Upper lobe of left lung (tissue), 6 donors: ENCODE measurements around the gene ZNF292. TPM values are rescaled to one million over a fixed set of nuclear protein-coding genes. Genes with fewer than 3 reads are reported as not detected.
"Not testable (repeated sequence)": the region's sequence is repeated elsewhere in the genome, so short reads cannot be mapped to it uniquely, and the experiment has no call there.

Experiments
- ATAC-seq, 2 donors: fragments of 200-7000 bp; cut with Tn5 transposase; one replicate each; pipeline ENCODE4 v1.9.1; 2022; ENCODE audit warnings: mild to moderate bottlenecking in 2 of 2, moderate library complexity in 2 of 2; ENCODE audit not compliant: low FRiP score in 2 of 2
- DNase-seq, 2 donors: peaks; one replicate each; pipeline ENCODE4 v3.0.0-alpha.2; 2019 to 2020
- H3K27ac ChIP-seq, 4 donors: fragments of 200-600 bp; sonication (generic); one replicate each; pipeline ENCODE4 v1.5.1; 2016 to 2019
- H3K27me3 ChIP-seq, 4 donors: fragments of 200-600 bp; sonication (generic); one replicate each; pipeline ENCODE4 v1.5.1; 2017 to 2019
- H3K36me3 ChIP-seq, 4 donors: fragments of 200-600 bp; sonication (generic); one replicate each; pipeline ENCODE4 v1.5.1; 2016 to 2019
- H3K4me1 ChIP-seq, 4 donors: fragments of 200-600 bp; sonication (generic); one replicate each; pipeline ENCODE4 v1.5.1; 2018 to 2019
- H3K4me3 ChIP-seq, 4 donors: fragments of 200-600 bp; sonication (generic); one replicate each; pipeline ENCODE4 v1.5.1; 2017 to 2019; ENCODE audit warnings: mild to moderate bottlenecking in 2 of 4, moderate library complexity in 1 of 4
- H3K9me3 ChIP-seq, 4 donors: fragments of 200-600 bp; sonication (generic); one replicate each; pipeline ENCODE4 v1.5.1; 2018 to 2019
- CTCF ChIP-seq, 6 experiments: fragments of 450-650 bp in 4 of 6; fragments of 200-600 bp in 2 of 6; sonication (generic) in 2 of 6; IDR thresholded peaks; one replicate each; pipeline ENCODE4 v1.5.1; 2016 to 2019; ENCODE audit warnings: antibody characterized with exemption in 6 of 6
- EP300 ChIP-seq, 4 donors: sonication (generic); formaldehyde crosslinking; IDR thresholded peaks; one replicate each; pipeline ENCODE4 v1.5.1; 2017; ENCODE audit warnings: antibody characterized with exemption in 4 of 4, control low read depth in 2 of 4
- POLR2A ChIP-seq, 4 donors: fragments of 450-650 bp; IDR thresholded peaks; one replicate each; pipeline ENCODE4 v1.5.1; 2016 to 2017; ENCODE audit warnings: antibody characterized with exemption in 4 of 4, mild to moderate bottlenecking in 2 of 4
- POLR2AphosphoS5 ChIP-seq, 2 donors: sonication (generic); formaldehyde crosslinking; IDR thresholded peaks; one replicate each; pipeline ENCODE4 v1.5.1; 2017; ENCODE audit warnings: antibody characterized with exemption in 2 of 2
- WGBS, 2 donors: methylation state at CpG; one replicate each; pipeline ENCODE4 v1.1.5; 2017 to 2018; 5-methylcytosine and 5-hydroxymethylcytosine counted together
- total RNA-seq, 6 donors: library from RNA; depleted of rRNA in 4 of 6; stranded (reverse); fragments of >200 nt in 4 of 6; gene quantifications; one replicate each; pipeline versions ENCODE4 v1.1.0 to v1.2.1, GENCODE V29; 2016 to 2021
- donor health status: DM: no; HTN: no; CAD: no; lungs with moderate emphysema.
- donor health status: DM: no; HTN: yes; CAD: no; lungs with severe emphysema.

The ZNF292 gene
- total RNA-seq, 6 donors from 2014 or later = 19.9 to 60.8 (median 32.0) TPM

- Histone ChIP-seq H3K9me3 (no peaks in the 10 kb centered on the region), H3K36me3 (peaks cover 0 to 5% (median 0%) of the 10 kb centered on the region in 4 donors), H3K4me3 (no peak overlapping the region), H3K4me1 (peaks cover 0 to 5% (median 0%) of the 10 kb centered on the region in 4 donors), H3K27ac (no peak overlapping the region), H3K27me3 (no peaks in the 10 kb centered on the region)
- DNase-seq = no peak
- no peak for TF ChIP-seq POLR2AphosphoS5 (IDR thresholded peaks at IDR 0.05)
- TF ChIP-seq POLR2A (IDR thresholded peaks at IDR 0.05) = no peak
- no peak for TF ChIP-seq CTCF (IDR thresholded peaks at IDR 0.05)
- no peak for TF ChIP-seq EP300 (IDR thresholded peaks at IDR 0.05)
- WGBS, 2 donors = 70 to 89% methylated on average over 1 to 2 of the region's 2 CpGs
- ATAC-seq = no peak
These were observed 29.4 kb downstream of the ZNF292 start for GRCh38 chr6:87184762-87185250.

GRCh38 chr6:87196275-87196842 lies 41.0 kb downstream of the ZNF292 start:
- no peak for DNase-seq
- peaks cover 0 to 11% (median 6%) of the 10 kb centered on the region in 4 donors for H3K4me1 ChIP-seq
- no peak overlapping the region for H3K27ac ChIP-seq
- ATAC-seq = no peak
- WGBS, 2 donors = 96 to 100% methylated on average over 1 of the region's 1 CpG
- TF ChIP-seq CTCF (IDR thresholded peaks at IDR 0.05) (no peak), POLR2AphosphoS5 (IDR thresholded peaks at IDR 0.05) (no peak)
- H3K9me3 ChIP-seq = no peaks in the 10 kb centered on the region
- H3K27me3 ChIP-seq = no peaks in the 10 kb centered on the region
- H3K4me3 ChIP-seq = no peak overlapping the region
- H3K36me3 ChIP-seq = no peaks in the 10 kb centered on the region

- peaks cover 0 to 11% (median 6%) of the 10 kb centered on the region in 4 donors for H3K4me1 ChIP-seq
- no peak for DNase-seq
- H3K9me3 ChIP-seq = no peaks in the 10 kb centered on the region
- H3K27me3 ChIP-seq = no peaks in the 10 kb centered on the region
- H3K36me3 ChIP-seq = no peaks in the 10 kb centered on the region
- 82 to 91% methylated on average over 3 of the region's 3 CpGs for WGBS, 2 donors
- no peak for ATAC-seq
- no peak overlapping the region for H3K4me3 ChIP-seq
- TF ChIP-seq POLR2AphosphoS5 (IDR thresholded peaks at IDR 0.05) = no peak
- no peak for TF ChIP-seq CTCF (IDR thresholded peaks at IDR 0.05)
- TF ChIP-seq POLR2A (IDR thresholded peaks at IDR 0.05) = no peak
- TF ChIP-seq EP300 (IDR thresholded peaks at IDR 0.05) = no peak
- H3K27ac ChIP-seq = no peak overlapping the region
These were observed 42.2 kb downstream of the ZNF292 start for GRCh38 chr6:87197547-87197946.

- H3K9me3 ChIP-seq, ATAC-seq, H3K36me3 ChIP-seq, DNase-seq, H3K27me3 ChIP-seq, H3K4me3 ChIP-seq, H3K27ac ChIP-seq: not testable (repeated sequence)
- 94 to 97% methylated on average over 15 of the region's 15 CpGs for WGBS, 2 donors
- H3K4me1 ChIP-seq = peaks cover 0 to 11% (median 6%) of the 10 kb centered on the region in 4 donors
These were observed 42.9 kb downstream of the ZNF292 start for GRCh38 chr6:87198022-87198810.

GRCh38 chr6:87199787-87200186 lies 44.4 kb downstream of the ZNF292 start:
- Histone ChIP-seq H3K36me3 (no peaks in the 10 kb centered on the region), H3K27ac (no peak overlapping the region), H3K4me3 (no peak overlapping the region), H3K9me3 (no peaks in the 10 kb centered on the region), H3K4me1 (peaks cover 0 to 11% (median 6%) of the 10 kb centered on the region in 4 donors), H3K27me3 (no peaks in the 10 kb centered on the region)
- TF ChIP-seq EP300 (IDR thresholded peaks at IDR 0.05) = no peak
- TF ChIP-seq POLR2AphosphoS5 (IDR thresholded peaks at IDR 0.05) = no peak
- no peak for TF ChIP-seq POLR2A (IDR thresholded peaks at IDR 0.05)
- TF ChIP-seq CTCF (IDR thresholded peaks at IDR 0.05) = no peak
- DNase-seq (no peak), ATAC-seq (no peak)
- WGBS, 2 donors = 52 to 69% methylated on average over 1 of the region's 1 CpG
